Activated CD8-positive, alpha-beta T cell treated with anti-CD3 and anti-CD28 coated beads, Interleukin-2, amount 10 ng/mL, durations not matched to agents 7 days and 5 days (primary cell): Measurements from ENCODE around the gene TMEM50A. TPM values are rescaled to one million over a fixed set of nuclear protein-coding genes. Genes with fewer than 3 reads are reported as not detected.
A peak's percentile ranks its signal among the peaks of the same experiment; 100 is the strongest.
"Not testable (repeated sequence)": the region's sequence is repeated elsewhere in the genome, so short reads cannot be mapped to it uniquely, and the experiment has no call there.

Experiments
- ATAC-seq: fragments of 150-1000 bp; cut with Tn5 transposase; one replicate; pipeline ENCODE4 v1.10.0; 2021; ENCODE audit warnings: moderate library complexity
- CTCF ChIA-PET: fragments of 350-600 bp; sonication (Branson Sonifier 250); formaldehyde crosslinking; loops from one replicate; lab custom pipeline; 2021; ENCODE audit warnings: antibody characterized with exemption; lab: Charles Lee
- POLR2A ChIA-PET: fragments of 350-600 bp; sonication (Branson Sonifier 250); formaldehyde crosslinking; loops from one replicate; lab custom pipeline; 2021; ENCODE audit warnings: antibody characterized with exemption; lab: Charles Lee
- DNase-seq: peaks from one replicate; pipeline ENCODE4 v3.0.0-alpha.2; 2020
- H3K27ac Mint-ChIP-seq: one replicate; pipeline ENCODE4 v1.8.0; 2021; ENCODE audit warnings: mild to moderate bottlenecking, mixed read lengths
- H3K27me3 Mint-ChIP-seq: one replicate; pipeline ENCODE4 v1.8.0; 2021; ENCODE audit warnings: low read depth, mixed read lengths
- H3K36me3 Mint-ChIP-seq: one replicate; pipeline ENCODE4 v1.8.0; 2021; ENCODE audit warnings: low read depth, mixed read lengths
- H3K4me1 Mint-ChIP-seq: one replicate; pipeline ENCODE4 v1.8.0; 2021; ENCODE audit warnings: low read depth, mixed read lengths
- H3K4me3 Mint-ChIP-seq: one replicate; pipeline ENCODE4 v1.8.0; 2021; ENCODE audit warnings: mild to moderate bottlenecking, mixed read lengths
- H3K9me3 Mint-ChIP-seq: one replicate; pipeline ENCODE4 v1.8.0; 2022; ENCODE audit warnings: mixed read lengths; ENCODE audit not compliant: insufficient read depth
- total RNA-seq, 2 experiments: library from RNA; stranded (reverse); gene quantifications; one replicate each; pipeline ENCODE4 v1.2.3, GENCODE V29; 2021

Gene TMEM50A
- total RNA-seq, 2 experiments from 2014 or later: 117 to 127 TPM

DNA sequence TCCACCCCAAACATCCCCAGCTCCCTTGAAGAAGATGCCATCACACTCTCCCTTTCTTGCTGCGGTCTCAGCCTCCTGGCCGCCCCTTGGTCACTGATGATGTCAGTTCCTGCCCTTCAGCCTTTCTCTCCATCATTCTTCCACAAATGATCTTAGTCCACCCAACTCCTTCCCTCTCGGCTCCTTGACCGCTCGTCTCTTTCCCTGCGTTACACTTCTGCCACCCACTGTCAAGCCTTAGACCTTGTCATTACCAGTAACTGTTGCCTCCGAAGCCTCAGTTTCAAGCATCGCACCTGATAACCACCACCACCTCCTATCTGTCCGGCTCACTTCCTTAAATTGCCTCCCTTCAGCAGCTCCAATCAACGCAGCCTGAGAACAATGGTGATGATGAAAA, 59.4 kb downstream of the TMEM50A start:
- H3K27ac Mint-ChIP-seq, DNase-seq, H3K4me1 Mint-ChIP-seq, H3K9me3 Mint-ChIP-seq, POLR2A ChIA-PET, ATAC-seq, H3K36me3 Mint-ChIP-seq, CTCF ChIA-PET, H3K4me3 Mint-ChIP-seq: not testable (repeated sequence)
- H3K27me3 Mint-ChIP-seq: peaks cover 19% of the 10 kb centered on the region

DNA sequence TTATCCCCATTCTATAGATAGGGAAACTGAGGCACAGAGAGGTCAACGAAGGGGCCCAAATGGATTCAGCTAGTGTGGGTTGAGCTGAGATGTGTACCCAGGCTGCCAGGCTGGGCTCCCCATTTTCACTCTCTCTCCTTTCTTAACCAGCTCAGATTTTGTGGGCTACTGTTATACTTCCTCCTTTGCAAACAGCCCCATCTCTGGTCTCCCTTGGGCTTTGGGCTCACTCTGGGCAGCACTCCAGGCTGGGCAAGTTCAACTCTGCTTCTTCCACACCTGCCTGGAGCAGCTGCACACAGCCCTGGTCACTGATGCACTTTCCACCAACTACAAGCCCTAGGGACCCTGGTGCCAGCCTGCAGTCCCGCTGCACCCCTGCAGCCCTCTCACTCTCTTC, 59.9 kb downstream of the TMEM50A start:
- DNase-seq, H3K4me3 Mint-ChIP-seq, H3K27ac Mint-ChIP-seq, POLR2A ChIA-PET, H3K9me3 Mint-ChIP-seq, H3K4me1 Mint-ChIP-seq, H3K36me3 Mint-ChIP-seq, CTCF ChIA-PET, ATAC-seq: not testable (repeated sequence)
- H3K27me3 Mint-ChIP-seq: peaks cover 21% of the 10 kb centered on the region

DNA sequence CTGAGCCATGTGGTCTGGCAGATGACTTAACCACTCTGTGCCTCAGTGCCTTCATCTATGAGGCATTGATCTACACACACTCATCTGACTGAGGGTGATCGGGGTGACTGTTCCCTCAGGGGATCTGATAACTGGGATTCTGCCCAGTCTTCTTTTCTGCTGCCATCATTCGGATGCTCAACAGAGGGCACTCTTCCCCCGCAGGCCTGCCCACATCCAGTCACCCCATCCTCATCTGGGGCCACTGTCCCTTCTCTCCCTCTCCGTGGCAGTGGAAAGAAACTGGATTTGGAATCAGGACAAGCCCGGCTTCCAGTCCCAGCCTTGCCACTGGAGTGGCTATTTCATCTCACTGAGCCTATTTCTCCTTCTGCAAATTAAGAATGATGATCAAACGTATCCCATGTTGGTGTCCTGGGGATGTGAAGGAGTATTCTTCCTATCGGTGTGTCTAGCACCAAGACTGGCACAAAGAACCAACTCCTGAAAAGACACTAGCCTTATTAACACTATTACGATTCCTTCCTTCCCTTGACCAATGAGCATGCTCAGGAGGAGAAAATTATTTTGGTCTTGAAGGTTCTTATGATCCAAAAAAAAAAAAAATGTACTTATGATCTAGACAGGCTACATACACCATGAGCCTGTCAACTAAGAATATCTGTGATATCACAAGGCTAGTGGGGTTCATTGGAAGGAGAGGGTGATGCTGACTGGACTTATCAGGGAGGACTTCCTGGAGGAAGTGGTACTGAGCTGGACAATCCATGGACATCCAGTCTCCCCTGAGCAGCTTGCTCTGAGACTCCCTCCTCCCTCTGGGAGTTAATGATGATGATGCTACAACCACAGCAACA, 65.0 kb downstream of the TMEM50A start:
- H3K27me3 Mint-ChIP-seq: peaks cover 13% of the 10 kb centered on the region
- DNase-seq, H3K36me3 Mint-ChIP-seq, POLR2A ChIA-PET, H3K27ac Mint-ChIP-seq, H3K4me3 Mint-ChIP-seq, H3K4me1 Mint-ChIP-seq, H3K9me3 Mint-ChIP-seq: not testable (repeated sequence)
- ATAC-seq: peak; percentile 85
- CTCF ChIA-PET: interaction anchor here (0.6 to 1.6 kb wide), 3 partner anchors 85 to 395 kb away, joined by 3 to 4 read pairs (median 3); no protein-coding TSS in a partner anchor

DNA sequence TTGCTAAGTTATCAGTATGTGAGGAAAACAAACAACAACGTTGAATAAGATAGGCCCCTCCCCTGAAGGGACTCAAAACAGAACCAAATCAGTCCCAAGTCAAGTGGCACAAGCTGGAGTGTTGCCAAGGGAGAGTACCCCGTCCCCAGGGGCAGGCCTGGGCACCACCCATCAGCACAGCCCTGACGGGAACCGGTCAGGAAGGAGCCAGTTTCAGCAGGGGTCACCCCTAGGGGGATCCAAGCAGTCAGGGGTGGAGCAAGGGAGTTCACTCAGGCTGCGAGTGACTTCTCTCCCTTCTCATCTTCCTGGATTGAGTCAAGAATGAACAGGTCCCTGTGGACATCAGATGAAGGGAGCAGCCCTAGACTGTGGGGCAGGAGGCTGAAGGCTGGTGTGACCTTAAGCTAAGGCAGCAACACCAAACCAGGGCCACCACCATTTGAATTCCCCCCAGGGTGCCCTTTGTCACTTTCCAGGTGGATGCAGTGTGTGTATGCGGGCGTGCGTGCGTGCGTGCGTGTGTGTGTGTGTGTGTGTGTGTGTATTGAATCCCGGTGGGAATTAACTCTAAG, 67.7 kb downstream of the TMEM50A start:
- H3K27me3 Mint-ChIP-seq, POLR2A ChIA-PET, H3K27ac Mint-ChIP-seq, H3K4me3 Mint-ChIP-seq, H3K36me3 Mint-ChIP-seq, CTCF ChIA-PET, H3K4me1 Mint-ChIP-seq, H3K9me3 Mint-ChIP-seq, DNase-seq, ATAC-seq: not testable (repeated sequence)

DNA sequence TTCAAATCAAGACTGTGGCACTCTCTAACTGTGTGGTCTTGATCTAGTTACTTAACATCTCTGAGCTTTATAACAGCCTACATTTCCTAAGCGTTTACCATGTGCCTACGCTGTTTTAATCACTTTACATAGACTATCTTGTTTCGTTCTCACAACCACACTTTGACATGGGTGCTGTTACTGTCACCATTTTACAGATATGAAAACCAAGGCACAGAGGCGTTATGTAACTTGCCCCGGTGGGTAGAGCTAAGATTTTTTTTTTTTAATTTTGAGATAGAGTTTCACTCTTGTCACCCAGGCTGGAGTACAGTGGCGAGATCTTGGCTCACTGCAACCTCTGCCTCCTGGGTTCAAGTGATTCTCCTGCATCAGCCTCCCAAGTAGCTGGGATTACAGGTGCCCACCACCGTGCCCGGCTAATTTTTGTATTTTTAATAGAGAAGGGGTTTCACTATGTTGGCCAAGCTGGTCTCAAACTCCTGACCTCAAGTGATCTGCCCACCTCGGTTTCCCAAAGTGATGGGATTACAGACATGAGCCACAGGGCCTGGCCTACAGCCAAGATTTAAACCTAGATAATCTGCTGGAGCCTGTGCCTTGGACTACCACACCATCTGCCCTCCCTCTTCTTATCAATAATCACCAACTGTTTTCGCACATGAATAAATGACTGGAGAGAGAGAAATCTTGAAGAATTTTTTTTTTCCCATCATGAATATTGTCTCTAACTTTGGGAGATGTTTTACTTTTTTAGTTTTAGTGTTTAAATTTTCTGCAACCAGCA, 71.7 kb downstream of the TMEM50A start:
- H3K4me1 Mint-ChIP-seq, H3K9me3 Mint-ChIP-seq, H3K4me3 Mint-ChIP-seq, CTCF ChIA-PET, POLR2A ChIA-PET, ATAC-seq, H3K36me3 Mint-ChIP-seq, H3K27me3 Mint-ChIP-seq, H3K27ac Mint-ChIP-seq, DNase-seq: not testable (repeated sequence)

Other genes with a start within 250 kb of the TMEM50A start
- 10 to 100 TPM; 36.8 to 37.1 TPM for gene SYF2, start 105.8 kb upstream of the TMEM50A start, total RNA-seq
- gene RSRP1, start 90.9 kb upstream of the TMEM50A start, total RNA-seq: 100 to 1,000 TPM; 175 to 199 TPM
- gene RHD, start 65.8 kb upstream of the TMEM50A start, total RNA-seq: under 1 TPM in 1 of 2 experiments, not detected in 1; 0.10 TPM
- gene RHCE, start 82.5 kb downstream of the TMEM50A start, total RNA-seq: under 1 TPM in 1 of 2 experiments, not detected in 1; 0.13 TPM
- gene MACO1, start 92.6 kb downstream of the TMEM50A start, total RNA-seq: 10 to 100 TPM; 16.4 to 17.2 TPM
- 10 to 100 TPM; 30.7 to 31.3 TPM for gene LDLRAP1, start 205.3 kb downstream of the TMEM50A start, total RNA-seq